Lower leg skin (tissue), 3 donors: ENCODE data around the gene CDC73.

Source experiments
- POLR2A ChIP-seq, 2 donors: fragments of 450-650 bp; IDR thresholded peaks; one replicate each; pipeline ENCODE4 v1.6.1; 2016 to 2017; ENCODE audit warnings: antibody characterized with exemption in 2 of 2, mild to moderate bottlenecking in 1 of 2, moderate library complexity in 1 of 2
- TF ChIP-seq, protein P1 (sequence below), 3 donors: fragments of 450-650 bp; IDR thresholded peaks; one replicate each; pipeline ENCODE4 v1.5.1; 2016; ENCODE audit warnings: antibody characterized with exemption in 3 of 3, mild to moderate bottlenecking in 3 of 3, moderate library complexity in 2 of 3

DNA sequence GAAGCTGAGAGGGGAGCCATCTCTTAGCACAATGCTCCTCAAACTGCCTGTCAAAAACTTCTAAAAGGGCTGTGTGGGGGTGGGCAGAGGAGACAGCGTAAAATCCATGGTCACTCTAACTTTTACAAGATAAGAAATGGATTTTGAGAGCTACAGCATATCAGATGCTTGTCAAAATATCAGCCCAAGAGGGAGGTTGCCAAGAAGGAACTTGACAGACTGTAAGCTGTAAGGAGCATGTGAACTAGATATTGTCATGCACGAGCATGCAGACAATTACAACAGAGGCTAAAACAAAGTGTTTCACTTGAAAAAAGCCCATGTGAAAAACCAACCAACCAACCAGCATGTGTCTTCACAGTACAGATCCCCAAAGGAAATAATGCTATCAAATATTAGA is 171.9 kb downstream of the CDC73 start:
- TF ChIP-seq, protein P1, sequence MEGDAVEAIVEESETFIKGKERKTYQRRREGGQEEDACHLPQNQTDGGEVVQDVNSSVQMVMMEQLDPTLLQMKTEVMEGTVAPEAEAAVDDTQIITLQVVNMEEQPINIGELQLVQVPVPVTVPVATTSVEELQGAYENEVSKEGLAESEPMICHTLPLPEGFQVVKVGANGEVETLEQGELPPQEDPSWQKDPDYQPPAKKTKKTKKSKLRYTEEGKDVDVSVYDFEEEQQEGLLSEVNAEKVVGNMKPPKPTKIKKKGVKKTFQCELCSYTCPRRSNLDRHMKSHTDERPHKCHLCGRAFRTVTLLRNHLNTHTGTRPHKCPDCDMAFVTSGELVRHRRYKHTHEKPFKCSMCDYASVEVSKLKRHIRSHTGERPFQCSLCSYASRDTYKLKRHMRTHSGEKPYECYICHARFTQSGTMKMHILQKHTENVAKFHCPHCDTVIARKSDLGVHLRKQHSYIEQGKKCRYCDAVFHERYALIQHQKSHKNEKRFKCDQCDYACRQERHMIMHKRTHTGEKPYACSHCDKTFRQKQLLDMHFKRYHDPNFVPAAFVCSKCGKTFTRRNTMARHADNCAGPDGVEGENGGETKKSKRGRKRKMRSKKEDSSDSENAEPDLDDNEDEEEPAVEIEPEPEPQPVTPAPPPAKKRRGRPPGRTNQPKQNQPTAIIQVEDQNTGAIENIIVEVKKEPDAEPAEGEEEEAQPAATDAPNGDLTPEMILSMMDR (IDR thresholded peaks at IDR 0.05): no peak
- no peak for TF ChIP-seq POLR2A (IDR thresholded peaks at IDR 0.05)
